GM04503 (cell line): Measurements from ENCODE around the gene CLCN7.
"Not testable (repeated sequence)": the region's sequence is repeated elsewhere in the genome, so short reads cannot be mapped to it uniquely, and the experiment has no call there.

Experiments
- DNase-seq: peaks from one replicate; pipeline ENCODE4 v3.0.0-alpha.2; 2012; ENCODE audit warnings: low read depth

Gene CLCN7

DNA sequence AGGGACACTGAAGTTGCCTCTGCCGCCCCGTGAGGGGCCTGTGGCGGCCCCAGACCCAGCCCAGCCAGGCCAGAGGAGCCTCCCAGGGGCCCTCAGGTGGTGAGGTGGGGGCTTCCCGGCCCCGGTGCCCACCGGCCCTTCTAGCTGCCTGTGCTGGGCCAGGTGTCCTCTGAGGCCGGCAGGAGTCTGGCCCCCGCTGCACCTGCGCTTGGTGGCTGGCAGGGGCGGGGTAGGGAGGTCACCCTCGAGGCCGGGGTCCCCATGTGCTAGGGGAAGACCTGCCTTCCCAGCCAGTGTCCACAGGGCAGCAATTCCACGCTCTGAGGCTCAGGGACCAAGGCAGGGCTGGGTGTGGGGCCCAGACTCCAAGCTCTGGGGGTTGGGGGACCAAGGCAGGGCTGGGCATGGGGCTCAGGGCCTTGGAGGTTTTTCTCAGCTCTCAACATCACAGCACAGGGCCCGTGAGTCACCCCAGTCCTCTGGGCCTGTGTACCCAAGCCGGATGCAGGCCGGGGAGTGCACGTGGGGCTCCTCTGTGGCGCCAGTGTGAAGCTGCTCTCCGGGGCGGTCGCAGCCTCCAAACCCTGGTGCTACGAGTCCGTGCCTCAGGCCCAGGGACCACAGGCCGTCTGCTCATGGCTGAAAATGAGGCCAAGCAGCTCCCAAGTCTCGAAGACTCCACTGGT, 29.2 kb downstream of the CLCN7 start:
- no peak for DNase-seq

GRCh38 chr16:1444730-1445517, 29.9 kb downstream of the CLCN7 start:
- no peak for DNase-seq

DNA sequence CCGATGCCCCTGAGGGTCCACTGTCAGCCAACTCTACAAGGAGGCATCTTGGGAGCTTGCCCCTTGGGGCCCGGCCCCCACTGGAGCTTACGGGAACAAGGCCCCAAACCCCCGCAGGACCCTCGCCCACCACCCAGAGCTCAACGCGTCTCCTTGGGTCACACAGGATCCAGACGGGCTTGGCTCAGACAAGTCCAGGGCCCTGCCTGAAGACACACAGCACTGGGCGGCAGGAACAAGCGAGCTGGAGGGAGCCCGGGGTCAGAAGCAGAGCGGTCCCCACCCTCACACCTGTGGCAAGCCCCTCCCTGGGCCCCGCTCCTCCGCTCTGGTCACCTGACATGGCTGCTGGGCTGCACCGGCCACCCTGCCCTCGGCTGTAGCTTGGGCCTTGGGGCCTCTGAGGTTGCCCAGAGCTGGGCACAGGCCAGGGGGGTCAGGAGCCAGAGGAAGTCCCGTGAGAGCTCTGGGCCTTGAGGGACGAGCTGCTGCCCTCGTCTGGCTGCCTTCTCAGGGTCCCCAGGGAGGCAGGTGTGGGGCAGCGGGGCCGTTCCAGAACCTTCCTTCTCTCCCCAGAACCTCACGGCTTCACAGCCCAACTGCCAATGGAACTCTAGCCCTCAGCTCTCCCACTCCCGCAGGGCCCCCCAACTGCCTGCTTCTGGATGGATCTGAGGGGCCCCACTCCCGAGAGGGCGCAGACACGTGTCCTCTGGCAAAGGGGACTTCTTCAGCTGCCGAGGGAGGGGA, 30.7 kb downstream of the CLCN7 start, which contains the start of gene CCDC154:
Gene CCDC154 (minus strand): TSS at position 577 of the 750 bp plus-strand sequence. CDS start 234 bp downstream, at position 343.
- DNase-seq = no peak

DNA sequence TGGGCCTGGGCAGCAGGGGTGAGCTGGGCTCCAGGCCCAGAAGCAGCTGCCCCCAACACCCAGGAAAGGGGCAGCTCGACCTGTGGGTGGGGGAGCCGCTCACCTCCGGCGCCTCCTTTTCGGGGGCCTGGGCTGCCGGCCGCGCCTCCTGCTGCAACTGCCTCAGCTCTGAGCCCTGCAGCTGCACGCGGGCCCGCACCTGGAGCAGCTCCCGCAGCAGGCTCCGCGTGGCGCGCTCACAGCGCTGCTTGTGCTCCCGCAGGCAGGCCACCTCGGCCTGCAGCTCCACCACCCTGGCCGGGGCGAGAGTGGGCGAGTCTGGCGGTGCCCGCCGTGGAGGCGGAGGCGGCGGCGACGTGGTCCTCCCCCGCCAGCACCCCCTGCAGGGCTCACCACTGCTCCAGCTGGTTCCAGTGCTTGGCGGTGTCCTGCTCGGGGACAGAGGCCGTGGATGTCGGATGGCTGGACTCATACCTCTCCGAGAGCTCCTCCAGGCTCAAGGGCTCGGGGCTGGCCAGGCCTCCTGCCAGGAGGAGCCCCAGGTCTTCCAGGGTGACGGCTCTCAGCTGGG, 31.3 kb downstream of the CLCN7 start:
- no peak for DNase-seq

GRCh38 chr16:1442697-1443096, 32.1 kb downstream of the CLCN7 start:
- no peak for DNase-seq

DNA sequence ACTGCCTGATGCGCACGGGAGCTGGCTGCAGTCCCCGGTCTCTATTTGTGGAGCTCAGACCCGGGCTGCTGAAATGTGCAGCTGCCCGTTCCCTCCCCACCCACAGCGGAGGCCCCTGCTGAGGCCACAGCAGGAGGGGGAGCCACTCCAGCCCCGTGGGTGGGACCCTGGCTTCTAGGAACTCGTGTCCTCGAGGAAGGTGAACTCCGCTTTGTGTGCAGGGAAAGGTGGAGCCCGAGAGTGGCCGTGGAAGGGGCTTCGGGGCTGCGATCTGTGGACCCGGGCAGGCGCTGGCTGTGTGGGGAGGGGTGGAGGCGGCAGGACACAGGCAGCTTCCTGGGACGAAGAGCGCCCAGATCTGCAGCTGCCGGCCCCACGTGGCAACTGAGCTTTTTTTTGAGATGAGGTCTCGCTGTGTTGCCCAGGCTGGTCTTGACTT, 33.4 kb downstream of the CLCN7 start:
- no peak for DNase-seq

- not testable (repeated sequence) for DNase-seq
These were observed 35.1 kb downstream of the CLCN7 start for GRCh38 chr16:1439699-1440074.

GRCh38 chr16:1439058-1439698, 35.6 kb downstream of the CLCN7 start:
- no peak for DNase-seq

DNA sequence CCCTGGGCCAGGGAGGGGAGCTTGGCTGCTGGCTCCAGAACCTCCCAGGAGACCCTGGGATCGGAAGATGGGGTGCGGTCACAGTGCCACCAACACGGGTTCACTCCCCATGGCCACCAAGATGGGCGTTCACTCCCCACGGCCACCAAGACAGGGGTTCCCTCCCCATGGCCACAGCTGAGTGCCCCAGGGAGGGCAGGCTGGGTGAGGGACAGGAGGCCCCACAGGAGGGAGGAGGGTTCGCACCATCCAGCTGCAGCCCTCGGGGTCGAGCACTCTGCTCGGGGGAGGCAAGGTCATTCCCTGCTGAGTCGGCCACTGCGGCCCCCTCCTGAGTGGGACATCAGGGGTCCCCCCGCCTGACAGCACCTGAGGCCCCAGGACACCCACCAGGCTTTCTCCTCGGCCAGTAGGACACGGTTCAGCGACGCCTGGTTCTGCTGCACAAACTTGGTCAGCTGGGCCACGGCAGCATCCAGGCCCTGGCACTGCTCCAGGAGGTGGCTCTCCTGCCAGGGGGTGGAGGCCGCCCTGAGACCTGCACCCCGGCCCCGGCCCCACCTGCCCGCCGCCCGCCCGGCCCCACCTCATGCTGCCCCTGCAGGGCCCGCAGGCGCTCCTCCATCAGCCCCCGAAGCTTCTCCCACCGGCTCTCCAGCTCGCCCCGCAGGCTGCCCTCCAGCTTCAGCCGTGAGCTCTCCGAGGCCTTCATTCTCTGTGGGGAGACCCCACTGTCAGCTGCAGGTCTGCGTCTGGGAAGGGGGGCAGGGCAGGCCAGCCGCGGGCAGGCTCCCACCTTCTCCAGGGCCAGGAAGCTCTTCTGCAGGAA, 36.4 kb downstream of the CLCN7 start:
- no peak for DNase-seq

DNA sequence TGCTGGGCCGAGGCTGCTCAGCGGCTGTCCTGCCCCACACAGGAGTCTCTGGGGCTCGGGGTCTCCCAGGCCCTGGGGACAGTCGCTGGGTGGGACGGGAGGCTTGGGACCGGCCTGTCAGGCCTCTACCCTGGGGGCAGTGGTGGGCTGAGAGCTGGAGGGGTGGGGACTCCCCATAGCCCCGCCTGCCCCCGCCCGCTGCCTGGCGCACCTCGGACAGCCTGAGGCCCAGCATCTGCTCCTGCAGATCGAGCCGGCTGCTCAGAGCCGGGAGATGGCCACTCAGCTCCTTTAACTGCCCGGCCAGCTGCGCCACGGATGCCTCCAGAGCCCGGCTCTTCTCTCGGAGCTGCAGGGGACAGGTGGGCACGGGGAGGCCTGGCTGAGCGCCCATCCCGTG, 37.2 kb downstream of the CLCN7 start:
- no peak for DNase-seq

GRCh38 chr16:1436731-1437355, 38.0 kb downstream of the CLCN7 start:
- DNase-seq = no peak

DNA sequence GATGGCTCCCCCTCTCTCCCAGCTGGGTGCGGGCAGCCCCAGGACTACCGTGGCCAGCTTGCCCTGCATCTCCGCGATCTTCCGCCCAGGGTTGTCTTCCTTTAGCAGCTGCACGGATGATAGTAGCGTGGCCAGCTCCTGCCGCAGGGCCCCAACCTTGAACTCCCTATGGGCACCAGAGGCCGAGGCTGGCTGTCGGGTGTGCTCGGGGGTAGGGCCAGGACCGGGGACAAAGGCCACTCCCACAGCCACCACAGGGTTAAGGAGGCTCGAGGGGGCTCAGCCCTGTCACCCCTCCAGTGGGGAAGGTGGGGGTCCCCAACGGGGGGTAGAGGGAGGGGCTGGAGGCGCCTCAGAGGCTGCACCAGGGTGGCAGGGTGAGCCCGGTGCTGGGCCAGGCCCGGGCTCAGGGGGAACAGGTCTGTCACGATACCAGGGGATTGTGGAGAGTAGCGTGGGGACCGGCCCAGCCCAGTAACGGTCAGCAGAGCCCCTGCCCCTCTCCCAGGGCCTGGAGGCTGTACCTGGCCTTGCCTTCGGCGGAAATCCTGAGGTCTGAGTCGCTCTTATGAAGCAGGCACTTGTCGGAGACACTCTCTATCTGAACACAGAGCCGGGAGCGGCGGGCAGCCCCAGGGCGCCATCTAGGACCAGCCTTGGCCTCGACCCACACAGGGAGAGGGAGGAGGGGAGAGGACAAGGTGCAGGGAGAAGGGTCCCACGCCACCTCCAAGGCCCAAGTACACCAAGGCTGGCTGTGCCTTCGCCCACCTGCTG, 38.7 kb downstream of the CLCN7 start:
- DNase-seq = no peak

GRCh38 chr16:1434644-1435592, 39.9 kb downstream of the CLCN7 start:
- no peak for DNase-seq

DNA sequence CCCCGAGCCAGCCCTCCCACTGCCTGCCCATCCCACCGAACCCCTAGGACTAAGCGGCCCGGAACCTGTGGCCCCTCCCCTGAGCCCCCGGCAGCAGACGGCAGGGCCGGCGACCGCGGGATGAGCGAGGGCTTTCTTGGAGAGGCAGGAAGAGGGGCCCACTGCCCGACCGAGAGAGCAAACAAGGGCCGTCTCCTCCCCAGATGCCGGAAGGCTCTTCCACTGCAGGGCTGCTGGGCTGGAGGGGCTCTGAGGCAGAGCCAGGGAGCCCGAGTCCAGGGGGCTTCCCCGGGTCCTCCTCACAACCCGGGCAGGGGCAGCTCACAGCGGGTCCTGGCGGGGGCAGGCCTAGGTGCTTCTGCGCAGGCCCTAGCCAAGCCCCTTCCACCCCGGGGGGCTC, 41.1 kb downstream of the CLCN7 start:
- no peak for DNase-seq

DNA sequence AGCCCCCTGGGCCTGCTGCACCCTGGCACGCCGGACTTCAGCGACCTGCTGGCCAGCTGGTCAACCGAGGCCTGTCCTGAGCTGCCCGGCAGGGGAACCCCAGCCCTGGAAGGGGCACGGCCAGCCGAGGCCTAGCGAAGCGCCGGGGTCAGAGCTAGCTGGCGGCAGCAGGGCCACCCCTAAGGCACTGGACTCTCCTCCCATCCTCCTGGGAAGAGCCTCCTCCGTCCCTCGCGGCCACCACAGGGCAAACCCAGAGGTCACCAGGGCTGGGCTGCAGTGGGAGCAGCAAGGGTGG, 41.6 kb downstream of the CLCN7 start:
- no peak for DNase-seq

DNA sequence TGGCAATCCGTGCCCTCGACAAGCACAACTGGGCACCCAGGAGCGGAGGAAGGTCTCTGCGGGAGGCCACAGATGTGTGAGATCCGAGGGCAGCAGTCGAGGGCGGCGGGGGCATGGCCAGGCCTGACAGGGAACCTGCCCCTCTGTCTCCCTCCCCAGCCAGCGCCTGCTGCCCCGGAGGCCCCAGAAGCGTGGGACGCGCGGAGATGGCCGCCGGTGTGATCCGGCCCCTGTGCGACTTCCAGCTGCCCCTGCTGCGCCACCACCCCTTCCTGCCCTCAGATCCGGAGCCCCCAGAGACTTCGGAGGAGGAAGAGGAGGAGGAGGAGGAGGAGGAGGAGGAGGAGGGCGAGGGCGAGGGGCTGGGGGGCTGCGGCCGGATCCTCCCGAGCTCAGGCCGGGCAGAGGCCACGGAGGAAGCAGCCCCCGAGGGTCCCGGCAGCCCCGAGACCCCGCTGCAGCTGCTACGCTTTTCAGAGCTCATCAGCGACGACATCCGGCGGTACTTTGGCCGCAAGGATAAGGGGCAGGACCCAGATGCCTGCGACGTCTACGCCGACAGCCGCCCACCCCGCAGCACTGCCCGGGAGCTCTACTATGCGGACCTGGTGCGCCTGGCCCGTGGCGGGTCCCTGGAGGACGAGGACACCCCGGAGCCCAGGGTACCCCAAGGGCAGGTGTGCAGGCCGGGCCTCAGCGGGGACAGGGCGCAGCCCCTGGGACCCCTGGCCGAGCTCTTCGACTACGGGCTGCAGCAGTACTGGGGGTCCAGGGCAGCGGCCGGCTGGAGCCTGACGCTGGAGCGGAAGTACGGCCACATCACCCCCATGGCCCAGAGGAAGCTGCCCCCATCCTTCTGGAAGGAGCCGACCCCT, 42.2 kb downstream of the CLCN7 start:
- DNase-seq = no peak

DNA sequence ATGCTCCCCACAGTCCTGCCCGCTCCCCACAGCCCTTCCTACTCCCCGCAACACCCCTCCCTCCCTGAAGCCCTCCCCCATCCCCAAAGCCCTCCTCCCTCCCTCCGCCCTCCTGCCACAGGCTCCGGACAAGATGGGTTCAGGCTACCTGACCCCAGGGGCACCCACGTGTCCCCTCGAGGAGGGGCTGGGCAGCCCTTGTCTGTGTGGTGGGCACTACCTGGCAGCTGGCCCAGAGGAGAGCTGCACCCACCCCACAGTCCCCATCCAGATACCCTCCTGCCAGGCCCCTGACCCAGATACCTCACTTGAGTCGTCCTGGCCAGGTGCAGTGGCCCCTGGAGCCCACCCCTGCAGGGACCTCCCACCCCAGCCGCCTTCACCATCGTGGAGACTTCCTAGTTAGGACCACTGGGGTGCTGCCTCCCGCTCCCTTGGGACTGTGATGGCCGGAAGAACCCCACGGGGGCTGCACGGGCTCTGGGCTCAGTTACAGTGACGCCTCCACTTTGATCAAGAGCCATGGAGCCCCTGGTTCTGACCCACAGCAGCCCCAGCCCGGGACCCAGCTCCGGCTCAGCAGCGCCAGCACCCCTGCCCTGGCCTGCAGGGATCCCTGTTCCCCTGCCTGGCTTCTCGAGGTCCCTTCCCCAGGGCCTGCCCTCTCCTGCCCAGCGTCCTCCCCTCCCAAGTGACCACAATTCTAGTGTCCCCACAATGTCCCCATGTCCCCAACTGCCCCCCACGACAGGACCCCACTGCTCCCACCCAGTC, 43.1 kb downstream of the CLCN7 start:
- no peak for DNase-seq
